Activated naive CD4-positive, alpha-beta T cell (primary cell): ENCODE measurements around the gene NOS3.
A peak's percentile ranks its signal among the peaks of the same experiment; 100 is the strongest.

Source experiments
- DNase-seq, 4 experiments: peaks; one replicate each; lab custom pipeline; 2025; lab: John Stamatoyannopoulos, UW

The NOS3 gene

GRCh38 chr7:150979713-150980390 is 11.0 kb upstream of the NOS3 start:
- no peak for DNase-seq

GRCh38 chr7:150980663-150981062 is 10.2 kb upstream of the NOS3 start:
- DNase-seq, result no peak

- no peak for DNase-seq
Observed at GRCh38 chr7:150981644-150982043, 9.2 kb upstream of the NOS3 start.

- no peak for DNase-seq
Observed at GRCh38 chr7:150982351-150982750, 8.5 kb upstream of the NOS3 start.

- no peak for DNase-seq
Observed at GRCh38 chr7:150983893-150984368, 6.9 kb upstream of the NOS3 start.

- DNase-seq, result peak in 2 of 4 experiments; percentile 13 to 27
Observed at GRCh38 chr7:150986099-150986512, 4.7 kb upstream of the NOS3 start.

- DNase-seq, result no peak
Observed at GRCh38 chr7:150986556-150986955, 4.3 kb upstream of the NOS3 start.

- peak; percentile 29 to 58 (median 43) for DNase-seq
Observed at GRCh38 chr7:150988230-150989226, 2.3 kb upstream of the NOS3 start.

- DNase-seq, result no peak
Observed at GRCh38 chr7:150989456-150989855, 1.4 kb upstream of the NOS3 start.

GRCh38 chr7:150992051-150992640 is 1.3 kb downstream of the NOS3 start:
- DNase-seq, result no peak

GRCh38 chr7:150992833-150993302 is 2.1 kb downstream of the NOS3 start:
- DNase-seq, result no peak

GRCh38 chr7:150993511-150993910 is 2.7 kb downstream of the NOS3 start:
- no peak for DNase-seq

GRCh38 chr7:150994141-150994837 is 3.5 kb downstream of the NOS3 start:
- no peak for DNase-seq

- no peak for DNase-seq
Observed at GRCh38 chr7:150994838-150995510, 4.2 kb downstream of the NOS3 start.

- DNase-seq, result no peak
Observed at GRCh38 chr7:150996376-150997074, 5.7 kb downstream of the NOS3 start.

- no peak for DNase-seq
Observed at GRCh38 chr7:150997075-150997511, 6.3 kb downstream of the NOS3 start.

- no peak for DNase-seq
Observed at GRCh38 chr7:150997817-150998216, 7.0 kb downstream of the NOS3 start.

- DNase-seq, result no peak
Observed at GRCh38 chr7:150998341-150998740, 7.5 kb downstream of the NOS3 start.

GRCh38 chr7:150999001-150999400 is 8.2 kb downstream of the NOS3 start:
- DNase-seq, result no peak

- DNase-seq, result no peak
Observed at GRCh38 chr7:150999497-151000230, 8.8 kb downstream of the NOS3 start.
